Adipose tissue (tissue), 3 donors: ENCODE data around the gene ANXA10. TPM values are rescaled to one million over a fixed set of nuclear protein-coding genes. Genes with fewer than 3 reads are reported as not detected.
"Not testable (repeated sequence)": the region's sequence is repeated elsewhere in the genome, so short reads cannot be mapped to it uniquely, and the experiment has no call there.

Experiments used
- H3K27ac ChIP-seq: one replicate; pipeline ENCODE4 v1.5.1; 2013; ENCODE audit warnings: low read depth, low read length
- WGBS, 3 donors: extraction: QIAGEN DNeasy Blood & Tissue Kit; methylation state at CpG; one replicate each; pipeline ENCODE4 v1.1.7; 2013; 5-methylcytosine and 5-hydroxymethylcytosine counted together
- polyA plus RNA-seq, 3 donors: library from polyadenylated mRNA; stranded (reverse); fragments of 200-250 nt; gene quantifications; one replicate each; pipeline ENCODE4 v1.2.3, GENCODE V29; 2013
- donor health status: healthy with polysubstance abuse.
- donor health status: Bipolar disorder and iron deficiency.
- donor health status: healthy.

Gene ANXA10
- polyA plus RNA-seq, 3 donors = 2.9 to 21.6 (median 7.9) TPM

- no peak overlapping the region for H3K27ac ChIP-seq
Measured at GRCh38 chr4:168102403-168102802, 10.1 kb downstream of the ANXA10 start.

GRCh38 chr4:168109527-168109926, 17.2 kb downstream of the ANXA10 start:
- H3K27ac ChIP-seq = no peak overlapping the region

More at GRCh38 chr4:168102403-168102802, 10.1 kb downstream of the ANXA10 start:
- WGBS, 3 donors = 88 to 91% (median 89%) methylated on average over 3 of the region's 3 CpGs

GRCh38 chr4:168113059-168113458, 20.7 kb downstream of the ANXA10 start:
- WGBS, 3 donors = 75 to 82% (median 76%) methylated on average over 1 of the region's 1 CpG
- H3K27ac ChIP-seq = not testable (repeated sequence)

DNA sequence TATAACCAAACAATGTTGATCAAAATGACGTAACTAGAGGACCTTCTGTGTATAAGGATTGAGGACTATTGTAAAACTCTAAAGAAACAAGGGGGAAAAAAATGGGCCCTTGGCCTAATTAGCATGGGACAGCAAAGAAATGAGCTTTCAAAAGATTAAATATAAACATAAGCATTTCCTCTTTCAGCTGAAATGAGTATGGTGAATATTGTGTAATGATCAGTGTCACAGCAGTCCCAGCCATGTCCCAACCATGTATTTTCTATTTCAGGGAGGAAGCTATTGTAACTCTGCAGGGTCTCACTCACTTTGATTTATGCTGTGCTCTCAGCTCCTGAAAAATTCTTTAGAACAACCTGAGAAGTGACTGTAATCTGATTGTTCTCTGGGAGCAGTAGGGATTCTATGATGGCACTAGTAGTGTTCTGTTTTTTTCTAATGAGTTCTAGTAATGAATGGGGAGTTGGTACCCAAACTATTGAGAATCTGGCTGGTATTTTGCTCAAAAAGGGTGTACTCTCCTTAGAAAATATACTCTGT, 25.8 kb downstream of the ANXA10 start:
- no peak overlapping the region for H3K27ac ChIP-seq
- WGBS, 3 donors = 82 to 96% (median 82%) methylated on average over 1 of the region's 1 CpG

DNA sequence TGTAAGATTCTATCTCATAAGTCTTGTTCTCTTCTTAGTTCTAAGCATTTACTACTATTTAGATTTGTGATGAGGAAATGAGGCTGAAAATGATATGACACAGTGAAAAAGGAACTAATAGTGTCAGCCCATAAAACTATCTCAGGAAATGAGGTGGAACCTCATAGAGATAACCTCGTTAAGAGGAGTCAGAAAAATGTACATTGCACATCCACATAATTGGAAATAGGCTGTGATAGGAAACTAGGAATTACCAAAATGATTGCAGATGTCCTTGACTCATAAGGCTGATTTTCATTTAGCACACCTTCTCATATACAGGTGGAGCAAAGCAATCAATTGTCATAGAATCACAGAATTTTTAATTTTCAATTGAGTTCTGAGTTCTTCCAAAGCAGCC, 26.8 kb downstream of the ANXA10 start:
- WGBS, 3 donors = 5 to 33% (median 21%) methylated on average over 1 of the region's 1 CpG
- no peak overlapping the region for H3K27ac ChIP-seq

DNA sequence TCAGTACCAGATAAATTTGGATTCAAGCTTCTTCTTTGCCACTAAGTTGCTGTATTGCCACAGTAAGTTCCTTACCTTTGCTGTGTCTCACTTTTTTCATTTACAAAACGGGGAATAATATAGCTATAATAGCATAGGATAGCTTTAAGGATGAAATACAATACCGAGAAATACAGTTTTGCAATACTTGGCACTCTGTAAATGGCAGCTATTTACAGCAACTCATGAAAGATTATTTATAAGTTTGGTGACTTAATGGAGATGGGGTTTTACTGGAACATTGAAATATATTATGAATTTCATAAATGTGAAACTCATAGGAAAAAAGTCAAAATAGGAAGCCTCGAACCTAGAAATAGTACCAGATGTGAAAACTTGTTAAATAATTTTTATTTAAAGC, 27.6 kb downstream of the ANXA10 start:
- 68 to 74% (median 70%) methylated on average over 3 of the region's 3 CpGs for WGBS, 3 donors
- no peak overlapping the region for H3K27ac ChIP-seq

- WGBS, 3 donors = 65 to 89% (median 71%) methylated on average over 1 of the region's 1 CpG
- no peak overlapping the region for H3K27ac ChIP-seq
Measured at GRCh38 chr4:168120811-168121210, 28.5 kb downstream of the ANXA10 start.

GRCh38 chr4:168124008-168124641, 31.8 kb downstream of the ANXA10 start:
- WGBS, 3 donors = 81 to 94% (median 84%) methylated on average over 5 of the region's 5 CpGs
- no peak overlapping the region for H3K27ac ChIP-seq

GRCh38 chr4:168126952-168127351, 34.6 kb downstream of the ANXA10 start:
- no peak overlapping the region for H3K27ac ChIP-seq

DNA sequence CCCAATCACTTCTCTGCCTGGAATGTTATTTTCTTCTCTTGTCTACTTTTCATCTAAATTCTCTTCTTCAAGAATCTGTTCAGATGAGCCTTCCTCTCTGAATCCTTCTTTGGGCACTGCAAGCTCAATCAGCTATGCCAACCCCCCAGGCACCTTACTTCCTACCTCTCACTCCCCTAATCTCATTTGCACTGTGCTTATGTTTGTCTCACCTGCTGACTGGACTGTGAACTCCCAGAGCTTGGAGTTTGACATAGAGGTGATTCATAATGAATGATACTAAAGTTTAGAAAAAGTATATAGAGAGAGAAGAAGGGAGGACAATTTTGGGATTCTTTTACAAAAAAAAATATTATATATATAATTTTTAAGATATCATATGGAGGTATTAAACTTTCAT, 36.3 kb downstream of the ANXA10 start:
- H3K27ac ChIP-seq = no peak overlapping the region

More at GRCh38 chr4:168126952-168127351, 34.6 kb downstream of the ANXA10 start:
- WGBS, 3 donors = 71 to 82% (median 76%) methylated on average over 2 of the region's 2 CpGs

- H3K27ac ChIP-seq = no peak overlapping the region
- WGBS, 3 donors = 36 to 61% (median 59%) methylated on average over 6 of the region's 6 CpGs
Measured at GRCh38 chr4:168129046-168129772, 36.9 kb downstream of the ANXA10 start.

GRCh38 chr4:168129802-168130201, 37.5 kb downstream of the ANXA10 start:
- 74 to 81% (median 79%) methylated on average over 2 of the region's 2 CpGs for WGBS, 3 donors
- no peak overlapping the region for H3K27ac ChIP-seq

DNA sequence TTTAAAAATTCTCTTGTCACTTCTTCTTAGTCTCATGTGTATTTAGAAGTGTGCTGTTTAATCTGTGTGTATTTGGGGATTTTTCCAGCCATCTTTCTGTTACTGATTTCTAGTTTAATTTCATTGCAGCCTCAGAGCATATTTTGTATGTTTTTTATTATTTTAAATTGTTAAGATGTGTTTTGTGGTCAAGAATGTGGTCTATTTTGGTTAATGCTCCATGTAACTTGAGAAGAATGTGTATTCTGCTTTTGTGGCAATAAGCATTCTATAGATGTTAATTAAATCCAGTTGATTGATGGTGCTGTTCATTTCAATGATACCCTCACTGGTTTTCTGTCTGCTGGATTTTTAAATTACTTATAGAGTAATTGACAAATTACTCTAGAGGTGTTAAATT, 38.9 kb downstream of the ANXA10 start:
- H3K27ac ChIP-seq = no peak overlapping the region

- H3K27ac ChIP-seq = no peak overlapping the region
Measured at GRCh38 chr4:168134651-168135050, 42.3 kb downstream of the ANXA10 start.

DNA sequence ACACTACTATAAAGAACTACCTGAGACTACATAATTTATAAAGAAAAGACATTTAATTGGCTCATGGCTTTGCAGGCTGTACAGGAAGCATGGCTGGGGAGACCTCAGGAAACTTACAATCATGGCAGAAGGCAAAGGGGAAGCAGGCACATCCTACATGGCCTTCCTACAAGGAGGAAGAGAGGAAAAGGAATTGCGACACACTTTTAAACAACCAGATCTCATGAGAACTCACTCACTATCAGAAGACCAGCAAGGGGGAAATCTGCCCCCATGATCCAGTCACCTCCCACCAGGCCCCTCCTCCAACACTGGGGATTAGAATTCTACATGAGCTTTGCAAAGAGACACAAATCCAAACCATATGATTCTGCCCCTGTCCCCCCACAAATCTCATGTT, 43.5 kb downstream of the ANXA10 start:
- not testable (repeated sequence) for H3K27ac ChIP-seq
- WGBS, 3 donors = 68 to 93% (median 81%) methylated on average over 1 of the region's 1 CpG

DNA sequence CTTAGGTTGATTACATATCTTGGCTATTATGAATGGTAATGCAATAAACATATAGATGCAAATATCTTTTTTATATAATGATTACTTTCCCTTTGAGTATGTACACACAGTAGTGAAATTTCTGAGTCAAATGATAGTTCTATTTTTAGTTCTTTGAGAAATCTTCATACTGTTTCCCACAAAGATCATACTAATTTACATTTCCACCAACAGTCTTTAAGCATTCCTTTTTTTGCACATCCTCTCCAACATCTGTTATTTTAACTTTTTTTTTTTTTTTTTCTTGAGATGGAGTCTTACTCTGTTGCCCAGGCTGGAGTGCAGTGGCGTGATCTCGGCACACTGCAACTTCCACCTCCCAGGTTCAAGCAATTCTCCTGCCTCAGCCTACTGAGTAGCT, 45.4 kb downstream of the ANXA10 start:
- 93 to 97% (median 95%) methylated on average over 2 of the region's 2 CpGs for WGBS, 3 donors
- not testable (repeated sequence) for H3K27ac ChIP-seq

- no peak overlapping the region for H3K27ac ChIP-seq
- WGBS, 3 donors = 53 to 78% (median 54%) methylated on average over 3 of the region's 3 CpGs
Measured at GRCh38 chr4:168138143-168138542, 45.8 kb downstream of the ANXA10 start.

DNA sequence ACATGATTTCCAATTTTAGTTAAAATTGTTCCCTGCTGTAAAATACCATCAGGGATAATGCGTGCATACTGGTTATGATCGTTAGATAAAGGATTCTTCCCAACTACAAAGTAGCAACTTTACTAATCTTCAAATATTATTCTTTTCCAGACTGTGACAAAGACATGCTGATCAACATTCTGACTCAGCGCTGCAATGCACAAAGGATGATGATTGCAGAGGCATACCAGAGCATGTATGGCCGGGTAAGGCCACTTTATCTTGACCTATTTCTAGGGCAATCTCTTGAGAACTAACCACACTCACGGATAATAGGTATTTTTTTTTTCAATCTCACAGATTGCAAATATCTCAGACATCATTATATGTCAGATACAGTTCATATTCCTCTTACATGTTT, 47.0 kb downstream of the ANXA10 start:
- no peak overlapping the region for H3K27ac ChIP-seq
- 85 to 90% (median 85%) methylated on average over 5 of the region's 5 CpGs for WGBS, 3 donors

DNA sequence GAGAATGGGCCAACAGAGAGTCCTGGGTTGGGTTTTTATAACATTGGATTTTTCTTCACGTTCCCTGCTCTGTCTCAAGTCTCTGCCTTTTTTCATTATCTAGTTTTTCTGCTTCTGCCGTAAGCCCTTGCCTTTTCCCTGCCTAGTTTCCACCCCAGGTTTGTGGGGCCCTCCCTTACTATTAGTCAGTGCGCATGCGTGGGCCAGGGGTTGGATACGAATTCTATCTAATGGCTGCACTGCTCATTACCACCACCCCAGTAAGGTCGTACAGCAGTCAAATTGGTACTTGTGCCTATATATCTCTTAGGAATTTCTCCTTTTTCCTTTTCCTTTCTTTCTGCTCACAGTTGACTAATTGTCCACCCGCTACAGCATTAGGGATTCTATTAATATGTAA, 49.4 kb downstream of the ANXA10 start:
- H3K27ac ChIP-seq = no peak overlapping the region
- 87 to 92% (median 88%) methylated on average over 7 of the region's 7 CpGs for WGBS, 3 donors

DNA sequence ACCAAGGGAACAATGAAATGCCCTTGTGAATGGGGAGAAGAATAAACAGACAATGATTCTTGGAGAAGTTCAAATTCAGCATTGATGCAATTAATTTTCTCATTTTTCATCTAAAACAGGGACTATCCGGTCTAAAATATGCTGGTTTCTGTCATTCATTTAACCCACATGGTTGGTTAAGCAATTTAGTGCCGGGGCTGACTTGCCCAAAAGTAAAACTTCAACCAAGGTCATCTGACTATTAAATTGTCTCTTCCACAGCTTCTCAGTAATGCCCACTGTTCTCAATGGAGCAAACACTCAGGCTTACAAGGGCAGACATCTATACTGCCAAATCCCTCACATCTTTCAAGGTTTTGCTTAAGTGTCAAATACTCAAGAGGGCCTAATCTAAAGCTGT, 51.3 kb downstream of the ANXA10 start:
- 85 to 89% (median 88%) methylated on average over 2 of the region's 2 CpGs for WGBS, 3 donors
- H3K27ac ChIP-seq = no peak overlapping the region
